ENCODE results near the gene PEPD.

GRCh38 chr19:33374236-33374714 lies 147.3 kb downstream of the PEPD start:
- TF ChIP-seq CTCF (IDR thresholded peaks at IDR 0.05; ENCODE audit: extremely low read depth in 1 of 2, insufficient read depth in 1 of 2, low read depth in 1 of 2, low read length in 2 of 2) (peak in 1 of 2 donors; percentile 23), POLR2A (IDR thresholded peaks at IDR 0.05; ENCODE audit: low read depth, low read length) (no peak), EZH2 (IDR thresholded peaks at IDR 0.05; ENCODE audit: borderline replicate concordance, low read depth, low read length, severe bottlenecking) (no peak), MAX (IDR thresholded peaks at IDR 0.05; ENCODE audit: insufficient read depth, insufficient read length) (no peak), FOS (IDR thresholded peaks at IDR 0.05; ENCODE audit: borderline replicate concordance, insufficient read depth, low read length) (no peak), GATA2 (IDR thresholded peaks at IDR 0.05; ENCODE audit: insufficient read depth, insufficient read length, low read depth, low read length) (no peak), POLR2AphosphoS5 (IDR thresholded peaks at IDR 0.05; ENCODE audit: insufficient read depth, low read depth, low read length) (no peak), JUN (IDR thresholded peaks at IDR 0.05; ENCODE audit: borderline replicate concordance, insufficient read depth, insufficient read length, low read depth) (no peak)
